Sigmoid colon (tissue), 4 donors: Measurements from ENCODE around the gene TMEM255B.

Source experiments
- POLR2A ChIP-seq, 2 donors: fragments of 450-650 bp; IDR thresholded peaks; one replicate each; pipeline ENCODE4 v1.6.1; 2016; ENCODE audit warnings: antibody characterized with exemption in 2 of 2, mild to moderate bottlenecking in 2 of 2, moderate library complexity in 2 of 2
- POLR2AphosphoS5 ChIP-seq, 4 donors: sonication (generic); formaldehyde crosslinking; IDR thresholded peaks; one replicate each; pipeline ENCODE4 v1.6.1; 2017; ENCODE audit warnings: antibody characterized with exemption in 4 of 4
- TF ChIP-seq, protein P1 (sequence below), 4 experiments: fragments of 450-650 bp in 3 of 4; fragments of 200-600 bp in 1 of 4; IDR thresholded peaks; one replicate each; pipeline ENCODE4 v1.5.1; 2016 to 2019; ENCODE audit warnings: antibody characterized with exemption in 4 of 4, mild to moderate bottlenecking in 3 of 4, moderate library complexity in 2 of 4

DNA sequence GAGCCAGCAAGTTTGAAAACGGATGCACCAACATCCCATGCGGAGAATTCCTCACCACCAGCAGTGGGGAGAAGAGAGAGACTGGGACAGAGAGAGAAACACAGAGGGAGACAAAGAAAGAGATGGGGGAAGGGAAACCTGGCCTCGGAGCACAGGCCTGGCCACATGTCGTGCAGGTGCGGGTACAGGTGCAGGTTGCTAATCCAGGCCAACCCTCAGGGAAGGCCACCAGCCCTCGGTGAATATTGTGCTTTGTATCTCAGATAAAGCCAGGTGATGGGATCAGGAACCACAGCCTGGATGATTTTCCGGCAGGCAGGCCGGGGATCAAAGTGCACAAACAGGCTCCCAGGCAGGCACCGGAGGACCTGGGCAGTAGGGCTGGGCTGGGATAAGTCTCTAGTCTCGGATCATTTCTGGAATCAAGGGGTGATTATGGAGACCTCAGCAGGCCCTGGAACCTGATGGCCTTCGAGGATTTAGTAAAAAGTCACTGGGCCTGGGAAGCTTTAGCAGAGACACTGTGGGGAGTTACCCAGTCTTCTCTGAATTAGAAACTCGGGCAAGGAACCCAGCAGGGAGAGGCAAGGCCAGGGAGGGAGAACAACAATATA is 101.1 kb downstream of the TMEM255B start:
- TF ChIP-seq, protein P1, sequence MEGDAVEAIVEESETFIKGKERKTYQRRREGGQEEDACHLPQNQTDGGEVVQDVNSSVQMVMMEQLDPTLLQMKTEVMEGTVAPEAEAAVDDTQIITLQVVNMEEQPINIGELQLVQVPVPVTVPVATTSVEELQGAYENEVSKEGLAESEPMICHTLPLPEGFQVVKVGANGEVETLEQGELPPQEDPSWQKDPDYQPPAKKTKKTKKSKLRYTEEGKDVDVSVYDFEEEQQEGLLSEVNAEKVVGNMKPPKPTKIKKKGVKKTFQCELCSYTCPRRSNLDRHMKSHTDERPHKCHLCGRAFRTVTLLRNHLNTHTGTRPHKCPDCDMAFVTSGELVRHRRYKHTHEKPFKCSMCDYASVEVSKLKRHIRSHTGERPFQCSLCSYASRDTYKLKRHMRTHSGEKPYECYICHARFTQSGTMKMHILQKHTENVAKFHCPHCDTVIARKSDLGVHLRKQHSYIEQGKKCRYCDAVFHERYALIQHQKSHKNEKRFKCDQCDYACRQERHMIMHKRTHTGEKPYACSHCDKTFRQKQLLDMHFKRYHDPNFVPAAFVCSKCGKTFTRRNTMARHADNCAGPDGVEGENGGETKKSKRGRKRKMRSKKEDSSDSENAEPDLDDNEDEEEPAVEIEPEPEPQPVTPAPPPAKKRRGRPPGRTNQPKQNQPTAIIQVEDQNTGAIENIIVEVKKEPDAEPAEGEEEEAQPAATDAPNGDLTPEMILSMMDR (IDR thresholded peaks at IDR 0.05), result no peak
- TF ChIP-seq POLR2AphosphoS5 (IDR thresholded peaks at IDR 0.05), result no peak
- no peak for TF ChIP-seq POLR2A (IDR thresholded peaks at IDR 0.05)
